Measurements from ENCODE around the gene MAGI2.
"Not testable (repeated sequence)": the region's sequence is repeated elsewhere in the genome, so short reads cannot be mapped to it uniquely, and the experiment has no call there.

The MAGI2 gene

GRCh38 chr7:79051915-79052314 is 401.6 kb downstream of the MAGI2 start:
- DNase-seq (ENCODE audit: low spot score) = peak; percentile 27

GRCh38 chr7:79050603-79051002 is 402.9 kb downstream of the MAGI2 start:
- DNase-seq (ENCODE audit: low spot score) = peak; percentile 66

DNA sequence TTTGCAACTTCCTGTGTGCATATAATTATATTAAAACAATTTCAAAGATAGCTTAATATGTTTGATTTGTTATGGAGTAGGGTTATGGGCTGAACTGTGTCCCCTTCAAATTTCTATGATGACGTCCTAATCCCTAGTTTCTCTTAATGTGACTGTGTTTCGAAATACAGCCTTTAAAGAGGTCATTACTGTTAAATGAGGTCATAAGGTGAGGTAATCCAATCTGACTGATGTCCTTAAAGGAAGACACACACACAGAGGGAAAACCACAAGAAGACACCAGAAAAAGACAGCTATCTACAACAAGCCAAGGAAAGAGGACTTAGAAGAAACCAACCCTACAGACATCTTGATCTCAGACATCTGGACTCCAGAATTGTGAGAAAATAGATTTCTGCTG is 407.4 kb downstream of the MAGI2 start:
- no peak for DNase-seq (ENCODE audit: low spot score)

GRCh38 chr7:79037001-79037400 is 416.5 kb downstream of the MAGI2 start:
- no peak for DNase-seq (ENCODE audit: low spot score)

GRCh38 chr7:79036356-79036755 is 417.1 kb downstream of the MAGI2 start:
- no peak for DNase-seq (ENCODE audit: low spot score)

DNA sequence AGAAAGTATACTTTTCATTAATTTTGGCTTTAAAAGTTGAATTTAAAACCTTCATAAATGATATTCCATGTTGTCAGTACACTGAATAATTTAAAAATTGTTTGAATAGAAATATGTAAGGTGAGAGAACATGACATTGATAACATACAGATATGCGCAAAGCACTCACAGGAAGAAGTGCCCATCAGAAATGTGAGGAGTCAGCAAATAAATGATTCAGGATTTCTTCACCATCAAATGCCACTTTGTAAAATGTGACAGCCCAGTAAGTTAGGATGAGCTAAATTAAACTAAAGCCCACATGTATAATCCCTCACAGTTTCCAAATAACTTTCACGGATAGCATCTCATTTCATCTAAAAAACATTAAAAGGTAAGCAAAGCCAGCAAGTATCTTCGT is 417.6 kb downstream of the MAGI2 start:
- DNase-seq (ENCODE audit: low spot score) = no peak

DNA sequence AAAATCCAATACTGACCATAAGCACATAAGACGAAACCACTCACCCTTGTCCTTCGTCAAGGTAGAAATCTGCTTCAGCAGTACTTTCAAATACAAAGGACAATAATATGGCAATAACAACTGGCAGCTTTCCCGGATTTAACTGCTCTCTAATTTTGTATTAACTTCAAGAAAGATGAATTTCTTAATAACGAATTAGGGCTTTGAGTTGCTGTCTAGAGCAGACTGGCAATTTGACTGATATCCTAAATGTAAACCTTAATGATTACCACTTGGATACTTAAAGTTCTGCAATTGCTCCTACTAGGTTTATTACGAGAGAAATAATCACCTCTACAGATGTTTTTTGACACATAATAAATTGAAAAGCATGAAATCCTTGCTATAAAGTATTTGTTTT is 418.7 kb downstream of the MAGI2 start:
- DNase-seq (ENCODE audit: low spot score) = no peak

DNA sequence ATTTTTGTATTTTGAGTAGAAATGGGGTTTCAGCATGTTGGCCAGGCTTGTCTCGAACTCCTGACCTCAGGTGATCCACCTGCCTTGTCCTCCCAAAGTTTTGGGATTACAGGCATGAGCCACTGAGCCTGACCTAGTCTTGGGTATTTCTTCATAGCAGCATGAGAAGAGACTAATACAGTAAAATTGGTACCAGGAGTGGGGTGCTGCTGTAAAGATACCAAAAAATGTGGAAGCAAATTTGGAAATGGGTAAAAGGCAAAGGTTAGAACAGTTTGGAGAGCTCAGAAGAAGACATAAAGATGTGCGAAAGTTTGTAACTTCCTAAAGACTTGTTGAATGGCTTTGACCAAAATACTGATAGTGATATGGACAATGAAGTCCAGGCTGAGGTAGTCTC is 433.8 kb downstream of the MAGI2 start:
- not testable (repeated sequence) for DNase-seq (ENCODE audit: low spot score)

DNA sequence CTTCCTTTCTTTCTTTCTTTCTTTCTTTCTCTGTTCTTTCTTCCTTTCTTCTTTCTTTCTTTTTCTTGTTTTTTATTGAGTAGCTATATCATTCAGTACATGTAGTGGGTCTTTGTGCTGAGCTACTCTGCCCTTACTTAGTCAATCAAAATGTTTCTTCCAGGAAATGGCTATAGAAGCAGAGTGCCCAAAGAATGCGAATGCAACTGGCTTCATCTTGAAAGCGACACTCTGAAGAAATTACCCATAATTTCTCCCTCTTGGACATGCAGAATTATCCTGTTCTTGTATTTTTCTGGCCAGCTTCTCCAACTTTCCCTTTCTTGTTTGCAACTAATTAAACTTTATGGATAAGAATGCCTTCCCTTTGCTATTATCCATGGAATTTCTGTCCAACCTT is 441.5 kb downstream of the MAGI2 start:
- no peak for DNase-seq (ENCODE audit: low spot score)

- no peak for DNase-seq (ENCODE audit: low spot score)
These were observed 443.8 kb downstream of the MAGI2 start for GRCh38 chr7:79009647-79010046.

GRCh38 chr7:79008786-79009185 is 444.7 kb downstream of the MAGI2 start:
- DNase-seq (ENCODE audit: low spot score) = no peak

DNA sequence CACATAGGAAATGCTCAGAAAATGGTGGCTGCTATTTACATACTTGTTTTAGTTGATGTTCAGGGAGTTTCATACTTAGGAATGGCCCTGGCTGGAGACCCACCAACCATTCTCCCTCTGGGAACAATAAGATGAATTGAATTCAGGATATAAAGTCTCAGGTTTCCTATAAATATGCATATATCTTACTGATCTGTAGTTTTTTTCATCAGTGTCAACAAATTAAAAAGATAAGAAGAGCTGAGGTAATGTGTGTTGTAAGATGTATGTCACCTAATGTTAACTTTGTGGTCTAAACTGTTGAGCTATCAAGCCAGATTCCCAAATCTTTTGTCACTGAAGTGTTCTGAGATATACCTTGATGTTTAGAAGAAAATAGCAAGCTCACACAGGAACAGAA is 457.5 kb downstream of the MAGI2 start:
- DNase-seq (ENCODE audit: low spot score) = no peak

DNA sequence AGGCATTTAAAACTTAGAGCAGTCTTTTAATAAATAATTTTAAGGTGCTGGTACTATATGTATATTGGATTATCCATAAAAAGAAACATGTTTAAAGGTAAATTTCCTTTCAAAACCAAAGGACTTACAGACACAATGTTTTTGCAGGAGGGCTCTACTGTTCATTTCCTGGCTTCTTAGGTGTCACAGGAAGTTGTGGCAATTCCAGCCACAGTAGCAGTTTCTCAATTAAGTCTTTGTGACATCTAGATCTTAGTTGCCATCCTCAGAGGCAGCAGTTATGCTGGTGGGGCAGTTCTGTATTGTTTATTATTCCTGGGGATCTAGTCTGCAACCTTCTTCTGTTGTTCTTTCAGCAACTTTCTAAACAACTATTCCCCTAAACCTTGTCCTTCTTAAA is 460.1 kb downstream of the MAGI2 start:
- DNase-seq (ENCODE audit: low spot score) = no peak

GRCh38 chr7:78985509-78985908 is 468.0 kb downstream of the MAGI2 start:
- DNase-seq (ENCODE audit: low spot score) = no peak

DNA sequence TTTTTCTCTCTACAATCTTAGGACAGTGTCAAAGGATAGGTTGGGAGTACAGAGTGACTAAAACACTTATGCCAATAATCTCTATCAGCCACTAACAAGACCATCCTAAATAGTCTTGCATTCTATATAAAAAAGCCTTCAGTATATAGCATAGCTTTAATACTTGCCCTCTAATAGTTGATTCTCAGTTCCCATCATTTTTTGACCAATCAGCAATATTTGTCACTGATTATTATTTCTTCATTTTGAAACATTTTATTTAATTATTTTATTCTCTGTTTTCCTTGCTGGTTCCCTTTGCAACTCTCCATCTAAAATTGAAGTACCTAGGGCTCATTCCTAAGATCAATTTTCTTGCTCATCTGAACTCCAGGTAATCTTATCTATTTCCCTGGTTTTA is 470.0 kb downstream of the MAGI2 start:
- DNase-seq (ENCODE audit: low spot score) = no peak

- DNase-seq (ENCODE audit: low spot score) = no peak
These were observed 483.0 kb downstream of the MAGI2 start for GRCh38 chr7:78970440-78970916.

DNA sequence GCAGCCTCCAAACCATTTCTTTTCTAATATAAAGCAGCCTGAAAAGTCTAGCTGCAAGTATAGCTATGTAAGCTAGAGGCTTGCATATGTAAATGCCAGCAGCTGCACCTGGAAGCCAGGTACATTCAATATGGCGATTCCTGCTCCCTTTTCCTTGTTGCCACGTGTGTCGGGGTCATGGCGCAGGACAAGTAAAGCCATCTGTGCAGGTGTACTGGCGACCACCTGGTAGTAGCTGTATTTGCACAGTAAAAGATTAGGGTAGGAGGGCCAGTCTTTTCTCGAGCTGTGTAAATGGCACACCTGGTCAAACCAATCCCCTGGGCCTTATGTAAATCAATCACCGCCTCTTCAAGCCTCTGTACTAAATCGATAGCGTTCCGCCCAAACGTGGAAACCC is 484.5 kb downstream of the MAGI2 start:
- DNase-seq (ENCODE audit: low spot score) = no peak

DNA sequence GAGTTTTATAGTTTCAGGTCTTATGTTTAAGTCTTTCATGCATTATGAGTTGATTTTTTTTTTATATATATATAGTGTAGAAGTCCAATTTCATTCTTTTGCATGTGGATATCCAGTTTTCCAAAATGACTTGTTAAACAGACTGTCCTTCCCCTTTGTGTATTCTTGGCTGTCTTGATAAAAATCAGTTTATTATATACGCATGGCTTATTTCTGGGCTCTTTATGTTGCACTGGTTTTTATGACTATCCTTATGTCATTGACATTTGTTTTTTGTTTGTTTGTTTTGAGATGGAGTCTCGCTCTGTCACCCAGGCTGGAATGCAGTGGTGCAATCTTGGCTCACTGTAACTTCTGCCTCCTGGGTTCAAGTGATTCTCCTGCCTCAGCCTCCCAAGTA is 485.9 kb downstream of the MAGI2 start:
- DNase-seq (ENCODE audit: low spot score) = not testable (repeated sequence)

- DNase-seq (ENCODE audit: low spot score) = no peak
These were observed 486.4 kb downstream of the MAGI2 start for GRCh38 chr7:78967046-78967445.

GRCh38 chr7:78959477-78959876 is 494.0 kb downstream of the MAGI2 start:
- DNase-seq (ENCODE audit: low spot score) = no peak

- no peak for DNase-seq (ENCODE audit: low spot score)
These were observed 498.1 kb downstream of the MAGI2 start for GRCh38 chr7:78955329-78955728.

DNA sequence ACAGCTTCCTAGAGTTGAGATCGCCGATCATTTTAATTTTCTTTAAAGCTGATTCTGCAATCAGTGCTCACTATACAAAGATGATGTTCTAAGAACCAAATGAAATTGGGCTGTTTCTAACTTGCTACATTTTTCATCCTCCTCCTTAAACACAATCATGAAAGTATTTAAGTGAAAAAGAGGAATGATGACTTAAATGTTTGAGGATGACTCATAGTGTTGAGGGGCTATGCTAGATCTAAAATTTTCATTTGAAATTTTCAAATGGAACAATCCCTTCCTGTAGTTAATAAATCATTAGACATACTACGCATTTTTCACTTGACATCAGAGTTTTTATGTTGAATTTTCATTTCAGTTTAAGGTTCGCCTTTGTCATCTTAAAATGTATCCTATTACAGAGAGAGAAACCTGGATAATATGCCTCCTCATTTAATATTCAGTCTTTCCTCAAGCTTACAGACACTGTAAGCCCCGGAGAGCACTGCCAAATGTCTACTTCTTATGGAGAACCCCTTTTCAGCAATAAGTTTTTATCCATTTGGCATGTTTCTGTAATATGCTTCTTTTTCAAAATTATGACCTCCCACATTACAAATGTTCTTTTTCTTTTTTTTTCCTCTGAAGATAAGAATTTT is 499.6 kb downstream of the MAGI2 start:
- no peak for DNase-seq (ENCODE audit: low spot score)

DNA sequence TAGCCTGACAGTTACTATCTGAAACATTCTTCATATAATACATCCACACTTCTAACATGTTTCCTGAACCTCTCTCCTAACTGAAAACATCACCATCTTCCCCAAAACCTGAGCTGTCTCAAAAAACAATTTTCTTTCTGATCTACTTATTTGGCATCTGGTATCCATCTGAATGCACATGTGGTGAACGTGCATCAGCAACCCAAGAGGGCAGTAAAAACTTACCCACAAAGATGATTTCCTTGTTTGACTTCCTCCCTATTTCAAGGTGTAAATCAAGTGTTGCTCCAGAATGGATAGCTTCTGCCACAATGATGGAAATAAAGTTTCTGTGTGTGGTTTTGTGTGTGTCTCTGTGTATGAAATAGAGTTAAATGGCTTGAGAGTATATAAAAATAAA is 500.4 kb downstream of the MAGI2 start:
- DNase-seq (ENCODE audit: low spot score) = no peak

DNA sequence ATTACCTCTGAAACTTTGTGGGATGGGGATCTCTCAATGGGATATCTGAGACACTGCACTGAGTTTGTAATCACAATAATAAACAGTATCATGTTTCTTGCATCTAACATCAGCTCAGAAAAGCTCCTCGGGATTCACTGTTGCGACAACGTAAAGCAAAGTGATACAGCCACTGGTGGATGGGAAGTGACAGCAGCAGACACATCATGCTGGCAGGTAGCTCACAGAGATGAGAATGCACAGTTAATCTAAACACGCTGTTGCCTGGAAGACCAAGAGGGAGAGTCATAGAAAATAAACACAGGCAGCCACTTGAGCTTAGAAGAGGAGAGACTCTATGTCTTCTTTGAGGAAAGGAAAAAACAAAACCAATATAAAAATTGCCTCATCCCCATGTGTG is 513.8 kb downstream of the MAGI2 start:
- DNase-seq (ENCODE audit: low spot score) = no peak

GRCh38 chr7:78924581-78924980 is 528.9 kb downstream of the MAGI2 start:
- no peak for DNase-seq (ENCODE audit: low spot score)

All from globus pallidus (tissue), 1 donor.